CD4-positive, alpha-beta T cell treated with Interferon gamma for 1 hour (primary cell): ENCODE data around the gene CACNA2D2.

ENCODE experiments used
- DNase-seq: peaks from one replicate; pipeline ENCODE4 v3.0.0-alpha.2; 2020

CACNA2D2 gene

GRCh38 chr3:50322386-50323091, 180.9 kb downstream of the CACNA2D2 start, which contains the start of gene HYAL2:
TSS of gene HYAL2 (minus strand) at chr3:50322745. CDS start at chr3:50320489, 2,256 bp downstream.
- no peak for DNase-seq

DNA sequence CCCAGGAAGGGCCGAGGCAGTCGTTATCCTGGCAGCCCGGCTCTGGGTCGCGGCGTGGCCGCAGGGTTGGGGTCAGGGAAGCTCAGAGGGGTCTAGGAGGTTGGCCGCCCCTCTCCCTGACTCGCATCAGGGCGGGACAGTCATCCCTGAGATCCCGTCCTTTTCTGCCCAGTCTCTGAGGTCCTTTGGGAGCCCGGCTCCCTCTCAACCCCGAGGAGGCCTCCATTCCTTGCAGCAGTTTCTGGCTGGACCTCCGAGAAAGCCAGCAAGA, 181.4 kb downstream of the CACNA2D2 start:
- no peak for DNase-seq

GRCh38 chr3:50321336-50322114, 181.9 kb downstream of the CACNA2D2 start:
- DNase-seq = peak; percentile 81

DNA sequence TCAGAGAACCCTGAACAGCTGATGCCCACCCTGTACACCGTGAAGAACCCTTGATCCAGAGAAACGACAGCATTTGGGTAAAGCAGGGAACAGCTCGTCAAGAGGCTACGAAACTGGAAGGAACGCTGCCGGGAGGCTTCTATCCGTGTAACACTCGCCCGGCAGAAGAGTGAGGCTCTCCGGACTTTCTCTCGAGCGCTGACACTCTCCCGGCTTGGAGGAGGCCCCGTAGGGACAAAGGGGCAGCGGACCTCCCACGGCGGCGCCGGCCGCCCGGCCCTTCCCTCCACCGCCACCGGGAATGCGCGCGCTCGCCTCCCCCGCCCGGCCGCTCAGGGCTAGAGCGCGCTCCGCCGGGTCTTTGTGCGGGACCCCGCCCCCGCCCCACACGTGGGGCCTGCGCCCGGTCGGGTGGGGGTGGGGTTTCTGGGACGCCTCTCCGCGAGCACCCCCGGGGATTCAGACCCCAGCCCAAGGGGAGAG, 182.5 kb downstream of the CACNA2D2 start:
- no peak for DNase-seq

DNA sequence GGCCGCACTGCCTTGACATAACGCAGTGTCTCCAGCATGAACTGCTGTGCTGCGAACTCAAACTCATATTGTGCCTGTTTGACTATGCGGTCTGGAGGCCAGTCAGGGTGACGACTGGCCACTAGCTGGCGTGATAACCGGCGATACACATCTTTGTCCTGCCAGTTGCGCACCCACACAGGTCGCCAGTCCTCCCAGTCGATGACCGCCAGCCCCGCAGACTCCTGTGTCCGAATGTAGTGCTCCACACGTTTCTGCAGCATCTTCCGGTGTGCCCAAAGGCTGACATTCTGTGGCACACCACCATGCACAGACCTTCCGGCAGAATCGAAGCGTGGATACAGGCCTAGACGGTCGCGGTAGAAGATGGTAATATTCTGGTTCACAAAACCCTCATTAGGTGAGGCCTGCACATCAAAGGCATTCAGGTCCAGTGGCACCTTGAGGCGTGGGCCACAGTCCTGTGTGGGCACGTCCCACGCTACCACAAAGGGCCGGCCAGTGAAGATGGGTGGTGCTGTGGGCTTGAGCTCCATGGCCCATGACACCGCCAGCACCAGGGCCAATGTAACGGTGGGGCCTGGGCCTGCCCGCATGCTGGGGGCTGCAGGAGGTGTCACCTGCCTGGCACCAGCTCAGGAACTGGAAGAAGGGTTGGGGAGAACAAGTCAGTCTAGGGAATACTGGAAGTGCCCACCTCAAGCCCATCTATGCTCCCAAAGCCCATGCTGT, 183.4 kb downstream of the CACNA2D2 start:
- DNase-seq = no peak

GRCh38 chr3:50319181-50319893, 184.1 kb downstream of the CACNA2D2 start:
- no peak for DNase-seq

- DNase-seq = peak; percentile 24
Observed at GRCh38 chr3:50318615-50319014, 184.8 kb downstream of the CACNA2D2 start.

- no peak for DNase-seq
Observed at GRCh38 chr3:50318163-50318562, 185.3 kb downstream of the CACNA2D2 start.

DNA sequence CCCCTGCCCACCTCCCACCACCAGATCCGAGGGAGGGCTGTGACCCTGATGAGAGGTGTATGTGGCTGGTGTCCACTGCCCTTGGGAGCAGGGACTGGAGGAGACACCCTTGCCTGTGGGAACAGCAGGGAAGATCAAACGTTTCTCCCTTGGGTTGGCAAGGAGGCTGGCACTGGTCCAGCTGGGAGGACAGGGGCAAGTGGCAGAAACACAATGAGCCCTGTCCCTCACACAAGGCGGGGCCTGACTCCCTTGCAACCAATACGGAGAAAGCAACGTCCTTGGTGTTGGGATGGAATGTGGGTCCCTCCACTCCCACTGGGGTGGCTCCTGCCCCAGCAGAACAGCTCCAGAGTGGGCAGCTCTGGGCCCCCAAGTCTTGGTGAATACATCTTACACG, 186.1 kb downstream of the CACNA2D2 start:
- no peak for DNase-seq

DNA sequence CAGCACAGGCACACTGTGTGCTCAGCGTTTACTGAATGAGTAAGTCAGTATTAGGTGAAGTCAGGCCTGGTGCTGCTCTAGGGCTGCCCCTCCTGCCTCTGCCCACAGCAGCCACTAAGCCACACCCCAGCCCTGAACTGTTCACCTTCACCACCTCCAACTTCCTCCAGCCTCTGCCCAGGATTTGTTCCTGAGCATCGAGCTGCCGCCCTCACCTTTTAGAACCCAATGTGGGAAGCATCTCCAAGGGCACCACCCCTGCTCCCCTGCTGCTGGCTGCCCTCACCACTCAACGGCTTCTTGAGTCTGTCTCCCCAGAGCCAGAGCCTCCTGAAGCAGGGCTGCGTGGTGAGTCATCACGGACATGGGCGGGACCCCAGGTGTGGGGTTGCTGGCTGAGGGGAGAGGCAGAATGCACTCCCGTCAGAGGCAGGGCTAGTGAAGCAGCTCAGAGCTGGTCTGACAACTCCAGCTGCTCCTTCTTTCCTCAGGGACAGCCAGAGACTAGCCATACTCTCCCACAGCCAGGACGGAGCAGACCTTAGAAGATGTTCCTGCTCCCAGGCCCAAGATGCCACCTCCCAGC, 186.7 kb downstream of the CACNA2D2 start:
- DNase-seq = peak; percentile 59

DNA sequence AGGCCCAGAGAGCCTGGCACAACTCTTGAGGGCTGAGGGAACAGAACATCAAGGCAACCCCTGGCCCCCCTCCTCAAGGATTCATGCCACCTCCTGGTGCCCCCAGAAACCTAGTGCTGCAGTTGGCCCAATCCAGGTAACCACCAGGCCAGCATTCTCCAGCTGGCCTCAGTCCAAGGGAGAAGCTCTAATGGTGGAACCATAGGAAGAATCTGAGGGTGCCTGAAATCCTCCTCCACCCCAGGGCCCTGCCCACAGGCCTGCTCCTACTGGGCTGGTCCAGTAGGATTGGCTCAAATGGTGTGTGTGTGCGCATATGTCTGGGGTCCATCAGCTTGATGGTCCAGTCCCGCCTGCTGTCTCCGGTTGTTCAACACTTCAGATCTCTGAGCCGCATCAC, 188.6 kb downstream of the CACNA2D2 start:
- no peak for DNase-seq

- no peak for DNase-seq
Observed at GRCh38 chr3:50314342-50314741, 189.1 kb downstream of the CACNA2D2 start.
